BJ (cell line): ENCODE measurements around the gene MAL. TPM values are rescaled to one million over a fixed set of nuclear protein-coding genes. Genes with fewer than 3 reads are reported as not detected.

Source experiments
- CTCF ChIA-PET: fragments of 350-600 bp; formaldehyde crosslinking; extraction: SDS; loops from one replicate; lab custom pipeline; 2021; ENCODE audit warnings: antibody characterized with exemption, inconsistent platforms; lab: Yijun Ruan, JAX
- POLR2A ChIA-PET: fragments of 300-600 bp; sonication (Branson Sonifier 250); formaldehyde crosslinking; extraction: SDS; loops from one replicate; lab custom pipeline; 2021; ENCODE audit warnings: antibody characterized with exemption; lab: Charles Lee
- DNase-seq: peaks from one replicate; pipeline ENCODE4 v3.0.0-alpha.2; 2011; ENCODE audit warnings: low read depth
- H3K27me3 ChIP-seq: 2 replicates; pipeline ENCODE4 v1.6.0; 2011; ENCODE audit warnings: low read length; ENCODE audit not compliant: control insufficient read depth, insufficient read depth
- H3K36me3 ChIP-seq: 2 replicates; pipeline ENCODE4 v1.5.1; 2011; ENCODE audit warnings: low read length; ENCODE audit not compliant: control insufficient read depth, insufficient read depth
- H3K4me3 ChIP-seq: 2 replicates; pipeline ENCODE4 v1.5.1; 2011; ENCODE audit warnings: low read depth, mild to moderate bottlenecking, control low read depth, low read length
- CTCF ChIP-seq: IDR thresholded peaks from 2 replicates; pipeline ENCODE4 v1.5.1; 2011; ENCODE audit warnings: low read depth, mild to moderate bottlenecking, control low read depth, inconsistent platforms, low read length, moderate library complexity; ENCODE audit not compliant: insufficient read depth
- polyA plus RNA-seq: library from polyadenylated mRNA; depleted of rRNA; stranded (reverse); fragments of >200 nt; gene quantifications from 2 replicates; pipeline ENCODE4 v1.2.3, GENCODE V29; 2011; rRNA removed
- small RNA-seq: library from RNA; depleted of rRNA; stranded (forward); fragments of <200 nt; gene quantifications from one replicate; pipeline ENCODE3, GENCODE V24; 2012; ENCODE audit warnings: low replicate concordance, low read depth; ENCODE audit not compliant: insufficient read length

Gene MAL
- polyA plus RNA-seq, 1 experiment = not detected

DNA sequence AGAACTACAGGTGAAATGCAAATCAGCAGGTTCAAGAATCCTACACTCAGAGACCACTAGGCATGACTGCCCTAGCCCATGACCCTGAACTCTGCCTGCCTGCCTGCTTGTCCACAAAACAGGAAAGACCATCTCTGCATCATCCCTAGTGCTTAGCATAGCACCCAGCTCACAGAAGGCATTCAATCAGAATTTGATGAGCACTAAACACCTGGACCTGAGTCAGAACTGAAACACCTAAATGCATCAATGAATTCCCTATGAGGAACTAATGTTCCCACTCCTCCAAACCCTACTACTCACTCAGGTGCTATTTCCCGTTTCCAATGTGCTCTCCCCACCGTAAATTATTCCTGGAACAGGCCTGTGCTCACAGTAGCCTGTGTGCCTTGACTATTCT lies 74.4 kb downstream of the MAL start:
- ChIA-PET CTCF (interaction anchor here (1.7 kb wide), 1 partner anchor 20 kb away, joined by 4 read pairs; no protein-coding TSS in a partner anchor), POLR2A (no interaction called here)

More for the DNA sequence above, 74.4 kb downstream of the MAL start:
- peaks cover 9% of the 10 kb centered on the region for H3K36me3 ChIP-seq
- TF ChIP-seq CTCF = no peak
- H3K27me3 ChIP-seq = no peaks in the 10 kb centered on the region
- H3K4me3 ChIP-seq = no peak overlapping the region
- DNase-seq = no peak

Small RNAs within 50 kb of the gene (small RNA-seq; reads per million reads assigned to genes)
- not detected for gene RN7SL575P

Other genes starting within 250 kb of the MAL start
- not detected in 2 replicates for gene TEKT4, start 154.3 kb upstream of the MAL start, polyA plus RNA-seq
- gene MRPS5, start 96.1 kb downstream of the MAL start, polyA plus RNA-seq = 38.3 and 45.0 TPM in 2 replicates
- gene ZNF514, start 134.1 kb downstream of the MAL start, polyA plus RNA-seq = 6.2 and 7.1 TPM in 2 replicates
- 3.2 and 4.1 TPM in 2 replicates for gene ZNF2, start 140.1 kb downstream of the MAL start, polyA plus RNA-seq
- 0.71 and 1.5 TPM in 2 replicates for gene ZNF892, start 181.8 kb downstream of the MAL start, polyA plus RNA-seq
- gene PROM2, start 248.7 kb downstream of the MAL start, polyA plus RNA-seq = 0.32 and 0.50 TPM in 2 replicates